Measurements from ENCODE around the gene FGF13.

Gene FGF13

GRCh38 chrX:138711399-138712347 lies at the start of gene FGF13:
Gene FGF13 (minus strand): TSS chrX:138711717. CDS start chrX:138711003, 714 bp downstream.
- peak in 45 of 58 donors; percentile 0 to 40 (median 6) for DNase-seq

GRCh38 chrX:138759217-138759943 lies 47.9 kb upstream of the FGF13 start:
- DNase-seq = no peak

- peak in 11 of 58 donors; percentile 0 to 12 (median 1) for DNase-seq
Observed at GRCh38 chrX:138756234-138756633, 44.7 kb upstream of the FGF13 start.

- DNase-seq = no peak
Observed at GRCh38 chrX:138754861-138755260, 43.3 kb upstream of the FGF13 start.

GRCh38 chrX:138748480-138748879 lies 37.0 kb upstream of the FGF13 start:
- DNase-seq = no peak

GRCh38 chrX:138745196-138745595 lies 33.7 kb upstream of the FGF13 start:
- peak in 10 of 58 donors; percentile 0 to 14 (median 2) for DNase-seq

- no peak for DNase-seq
Observed at GRCh38 chrX:138742217-138742616, 30.7 kb upstream of the FGF13 start.

- DNase-seq = no peak
Observed at GRCh38 chrX:138740341-138740740, 28.8 kb upstream of the FGF13 start.

GRCh38 chrX:138723301-138723700 lies 11.8 kb upstream of the FGF13 start:
- DNase-seq = no peak

GRCh38 chrX:138719396-138719795 lies 7.9 kb upstream of the FGF13 start:
- DNase-seq = no peak

- DNase-seq = no peak
Observed at GRCh38 chrX:138718941-138719340, 7.4 kb upstream of the FGF13 start.

- DNase-seq = peak in 10 of 58 donors; percentile 0 to 32 (median 3)
Observed at GRCh38 chrX:138710866-138711341, 613 bp downstream of the FGF13 start.

- DNase-seq = peak in 5 of 58 donors; percentile 0 to 21 (median 4)
Observed at GRCh38 chrX:138709886-138710791, 1.4 kb downstream of the FGF13 start.

GRCh38 chrX:138708268-138708667 lies 3.2 kb downstream of the FGF13 start:
- DNase-seq = no peak

GRCh38 chrX:138704596-138704995 lies 6.9 kb downstream of the FGF13 start:
- no peak for DNase-seq

- DNase-seq = no peak
Observed at GRCh38 chrX:138704101-138704500, 7.4 kb downstream of the FGF13 start.

- DNase-seq = no peak
Observed at GRCh38 chrX:138692591-138692990, 18.9 kb downstream of the FGF13 start.

GRCh38 chrX:138691186-138691585 lies 20.3 kb downstream of the FGF13 start:
- no peak for DNase-seq

GRCh38 chrX:138690591-138690990 lies 20.9 kb downstream of the FGF13 start:
- DNase-seq = no peak

- DNase-seq = no peak
Observed at GRCh38 chrX:138683600-138683999, 27.9 kb downstream of the FGF13 start.

- no peak for DNase-seq
Observed at GRCh38 chrX:138669693-138670092, 41.8 kb downstream of the FGF13 start.

Measured in anterior cingulate cortex (tissue), 58 donors.